Measurements from ENCODE around the gene MACROD2. TPM values are rescaled to one million over a fixed set of nuclear protein-coding genes. Genes with fewer than 3 reads are reported as not detected.

Gene MACROD2
- total and polyA plus RNA-seq, 2 of the 4 experiments (the other 2 are of a cell fraction), result not detected

- Histone ChIP-seq H3K14ac (replicated peaks; ENCODE audit: low read depth, low read length) (no peak overlapping the region), H3K56ac (ENCODE audit: extremely low read depth, insufficient read depth, low read length) (no peak overlapping the region), H2BK5ac (ENCODE audit: low read depth, low read length, poor library complexity, severe bottlenecking) (no peak overlapping the region), H3K18ac (ENCODE audit: low read depth, low read length) (no peak overlapping the region), H3K4ac (ENCODE audit: low read depth, low read length) (no peak overlapping the region), H3K23ac (ENCODE audit: low read depth, low read length) (no peak overlapping the region), H4K5ac (ENCODE audit: low read depth, low read length) (no peak overlapping the region), H2BK120ac (ENCODE audit: low read depth, low read length) (no peak overlapping the region), H4K91ac (ENCODE audit: insufficient read depth, low read depth, low read length) (no peak overlapping the region), H2AFZ (replicated peaks; ENCODE audit: low read length, poor library complexity) (no peak overlapping the region), H2AK9ac (replicated peaks; ENCODE audit: low read depth, low read length, poor library complexity) (no peak overlapping the region), H4K20me1 (ENCODE audit: insufficient read depth, low read length) (no peaks in the 10 kb centered on the region), H3K27me3 (ENCODE audit: control insufficient read depth, insufficient read depth, low read length) (no peaks in the 10 kb centered on the region), H3K79me1 (ENCODE audit: low read depth in 1 of 2, low read length in 2 of 2) (no peaks in the 10 kb centered on the region), H3K4me3 (ENCODE audit: insufficient read depth, low read depth, low read length) (no peak overlapping the region), H3K9me1 (ENCODE audit: insufficient read depth, low read length) (no peaks in the 10 kb centered on the region), H2BK15ac (ENCODE audit: low read depth, low read length) (no peak overlapping the region), H3K9ac (ENCODE audit: low read depth, low read length) (no peak overlapping the region), H2BK20ac (ENCODE audit: low read depth, low read length) (no peak overlapping the region), H3K4me1 (ENCODE audit: control insufficient read depth, insufficient read depth, low read length) (no peaks in the 10 kb centered on the region), H3K4me2 (ENCODE audit: low read depth, low read length) (no peak overlapping the region), H3K9me3 (ENCODE audit: control insufficient read depth, insufficient read depth, low read length) (peaks cover 7% of the 10 kb centered on the region), H3K36me3 (ENCODE audit: control insufficient read depth, insufficient read depth, low read length) (no peaks in the 10 kb centered on the region), H3K27ac (ENCODE audit: insufficient read depth, low read length) (no peak overlapping the region), H4K8ac (ENCODE audit: low read depth in 2 of 2, low read length in 2 of 2) (no peak overlapping the region), H2AK5ac (ENCODE audit: low read depth, low read length) (no peak overlapping the region)
- intact Hi-C loops (cut with micrococcal nuclease), result no loop called here
- BruUV-seq (replicated peaks), result no TSS peak
- ChIA-PET POLR2A (ENCODE audit: unreplicated experiment) (no interaction called here), CTCF (no interaction called here)
- dilution Hi-C loops (cut with HindIII; ENCODE audit: low sequenced_read_pairs, unreplicated experiment), result no loop called here
- in situ Hi-C loops (cut with MboI; ENCODE audit: low sequenced_read_pairs), result no loop called here
- DNase-seq, result no peak
- no peak for ATAC-seq (ENCODE audit: low read depth)
- TF ChIP-seq FOS (IDR thresholded peaks at IDR 0.05; ENCODE audit: low read depth, low read length), result no peak
These were observed 2023.6 kb downstream of the MACROD2 start for GRCh38 chr20:16018881-16019280.

Data from IMR-90 (cell line).